Testis (tissue), 3 donors: Measurements from ENCODE around the gene EI24. TPM values are rescaled to one million over a fixed set of nuclear protein-coding genes. Genes with fewer than 3 reads are reported as not detected.

Experiments
- DNase-seq: peaks from one replicate; pipeline ENCODE4 v3.0.0-alpha.2; 2019
- H3K27ac ChIP-seq, 2 donors: fragments of 200-600 bp; sonication (generic); one replicate each; pipeline ENCODE4 v1.5.1; 2019
- H3K27me3 ChIP-seq: fragments of 200-600 bp; sonication (generic); one replicate; pipeline ENCODE4 v1.5.1; 2019
- H3K36me3 ChIP-seq: fragments of 200-600 bp; sonication (generic); one replicate; pipeline ENCODE4 v1.5.1; 2017; ENCODE audit warnings: low read depth; ENCODE audit errors: missing control alignments
- H3K4me1 ChIP-seq: fragments of 200-600 bp; sonication (generic); one replicate; pipeline ENCODE4 v1.5.1; 2019
- H3K4me3 ChIP-seq, 2 donors: fragments of 200-600 bp; sonication (generic); one replicate each; pipeline ENCODE4 v1.5.1; 2017 to 2019
- H3K9me3 ChIP-seq: fragments of 200-600 bp; sonication (generic); one replicate; pipeline ENCODE4 v1.5.1; 2017
- CTCF ChIP-seq, 3 experiments: fragments of 450-650 bp in 2 of 3; fragments of 200-600 bp in 1 of 3; sonication (generic) in 1 of 3; IDR thresholded peaks; one replicate each; pipeline ENCODE4 v1.5.1; 2016 to 2019; ENCODE audit warnings: antibody characterized with exemption in 3 of 3, mild to moderate bottlenecking in 2 of 3, moderate library complexity in 1 of 3
- POLR2A ChIP-seq: fragments of 450-650 bp; IDR thresholded peaks from one replicate; pipeline ENCODE4 v1.6.1; 2017; ENCODE audit warnings: antibody characterized with exemption, mild to moderate bottlenecking, moderate library complexity
- whole genome bisulfite sequencing, 2 donors: methylation state at CpG; one replicate each; pipeline ENCODE4 v1.1.5; 2018; 5-methylcytosine and 5-hydroxymethylcytosine counted together
- intact Hi-C: fragments of 100-400 bp; cut with DNase I; formaldehyde crosslinking; loops from one replicate; pipeline ENCODE4 v1.15.1; 2023; ENCODE audit warnings: low total_unique reads
- polyA plus RNA-seq: library from polyadenylated mRNA; stranded (reverse); fragments of 350-450 nt; fragmentation: Illumina TruSeq; extraction: RNeasy Lipid Tissue Mini Kit (QIAGEN cat#74804); gene quantifications from one replicate; pipeline ENCODE4 v1.2.3, GENCODE V29; 2014; ENCODE audit warnings: low read depth, low replicate concordance; ENCODE audit not compliant: insufficient read depth
- total RNA-seq, 2 donors: library from RNA; depleted of rRNA; stranded (reverse); fragments of >200 nt; gene quantifications; one replicate each; pipeline ENCODE4 v1.2.3, GENCODE V29; 2016

The EI24 gene
- total and polyA plus RNA-seq, 3 donors from 2014 or later: 35.6 to 91.2 (median 36.8) TPM

- H3K27me3 ChIP-seq: no peaks in the 10 kb centered on the region
- no peaks in the 10 kb centered on the region for H3K36me3 ChIP-seq
- no peak overlapping the region for H3K4me3 ChIP-seq
- H3K27ac ChIP-seq: no peak overlapping the region
- no peaks in the 10 kb centered on the region for H3K4me1 ChIP-seq
- intact Hi-C loops: no loop called here
- TF ChIP-seq CTCF (IDR thresholded peaks at IDR 0.05): no peak
- no peak for TF ChIP-seq POLR2A
- no peak for DNase-seq
- 91 to 95% methylated on average over 1 of the region's 1 CpG for WGBS, 2 donors
- H3K9me3 ChIP-seq: no peaks in the 10 kb centered on the region
Measured at GRCh38 chr11:125585487-125585886, 16.2 kb downstream of the EI24 start.

- Histone ChIP-seq H3K9me3 (no peaks in the 10 kb centered on the region), H3K36me3 (no peaks in the 10 kb centered on the region), H3K27me3 (no peaks in the 10 kb centered on the region), H3K27ac (no peak overlapping the region), H3K4me3 (no peak overlapping the region), H3K4me1 (no peaks in the 10 kb centered on the region)
- WGBS, 2 donors: 79 to 87% methylated on average over 3 of the region's 3 CpGs
- DNase-seq: no peak
- TF ChIP-seq POLR2A (no peak), CTCF (IDR thresholded peaks at IDR 0.05) (no peak)
- intact Hi-C loops: no loop called here
Measured at GRCh38 chr11:125586623-125587022, 17.3 kb downstream of the EI24 start.

- no peaks in the 10 kb centered on the region for H3K9me3 ChIP-seq
- H3K4me1 ChIP-seq: no peaks in the 10 kb centered on the region
- H3K36me3 ChIP-seq: no peaks in the 10 kb centered on the region
- H3K27me3 ChIP-seq: no peaks in the 10 kb centered on the region
- H3K4me3 ChIP-seq: no peak overlapping the region
- intact Hi-C loops: no loop called here
- no peak for DNase-seq
- H3K27ac ChIP-seq: no peak overlapping the region
- 87 to 92% methylated on average over 1 of the region's 1 CpG for WGBS, 2 donors
- no peak for TF ChIP-seq CTCF (IDR thresholded peaks at IDR 0.05)
- TF ChIP-seq POLR2A: no peak
Measured at GRCh38 chr11:125587480-125587879, 18.2 kb downstream of the EI24 start.

- no peaks in the 10 kb centered on the region for H3K4me1 ChIP-seq
- no peaks in the 10 kb centered on the region for H3K9me3 ChIP-seq
- intact Hi-C loops: no loop called here
- TF ChIP-seq POLR2A (no peak), CTCF (IDR thresholded peaks at IDR 0.05) (no peak)
- no peaks in the 10 kb centered on the region for H3K36me3 ChIP-seq
- H3K27me3 ChIP-seq: no peaks in the 10 kb centered on the region
- no peak overlapping the region for H3K27ac ChIP-seq
- no peak overlapping the region for H3K4me3 ChIP-seq
- no peak for DNase-seq
- 73 to 76% methylated on average over 3 of the region's 3 CpGs for WGBS, 2 donors
Measured at GRCh38 chr11:125588505-125588904, 19.2 kb downstream of the EI24 start.

- no peaks in the 10 kb centered on the region for H3K9me3 ChIP-seq
- H3K4me1 ChIP-seq: peaks cover 3% of the 10 kb centered on the region
- WGBS, 2 donors: 1 to 2% methylated on average over 25 to 30 of the region's 30 CpGs
- TF ChIP-seq CTCF (IDR thresholded peaks at IDR 0.05): no peak
- no peak for TF ChIP-seq POLR2A
- peak; percentile 50 for DNase-seq
- H3K27me3 ChIP-seq: no peaks in the 10 kb centered on the region
- H3K27ac ChIP-seq: peak overlapping the region; percentile 86 to 94
- peak overlapping the region; percentile 79 to 86 for H3K4me3 ChIP-seq
- intact Hi-C loops: no loop called here
- H3K36me3 ChIP-seq: no peaks in the 10 kb centered on the region
Measured at GRCh38 chr11:125591649-125592304, 22.5 kb downstream of the EI24 start.
